Activated T-cell treated with anti-CD3 and anti-CD28 coated beads for 4 hours (primary cell): Measurements from ENCODE around the gene SPEF2.

Source experiments
- DNase-seq: peaks from one replicate; pipeline ENCODE4 v3.0.0-alpha.2; 2020

Gene SPEF2

DNA sequence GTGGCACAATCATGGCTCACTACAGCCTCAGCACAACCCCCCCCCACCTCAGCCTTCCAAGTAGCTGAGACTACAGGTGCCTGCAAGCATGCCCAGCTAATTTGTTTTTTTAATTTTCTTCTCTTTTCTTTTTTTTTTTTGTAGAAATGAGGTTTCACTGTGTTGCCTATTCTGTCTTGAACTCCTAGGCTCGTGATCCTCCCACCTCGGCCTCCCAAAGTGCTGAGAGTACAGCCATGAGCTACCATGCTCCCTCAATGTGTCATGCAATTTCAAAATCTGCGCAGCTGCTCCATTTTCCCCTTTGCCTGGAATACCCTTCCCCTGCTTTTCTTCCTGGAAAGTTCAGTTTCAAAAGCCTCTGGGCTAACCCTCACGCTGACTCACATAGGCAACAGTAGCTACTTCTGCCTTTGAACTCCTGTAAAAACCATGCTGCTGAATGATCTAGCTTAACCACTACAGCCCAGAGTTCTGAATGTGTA is 168.0 kb downstream of the SPEF2 start:
- DNase-seq: no peak

DNA sequence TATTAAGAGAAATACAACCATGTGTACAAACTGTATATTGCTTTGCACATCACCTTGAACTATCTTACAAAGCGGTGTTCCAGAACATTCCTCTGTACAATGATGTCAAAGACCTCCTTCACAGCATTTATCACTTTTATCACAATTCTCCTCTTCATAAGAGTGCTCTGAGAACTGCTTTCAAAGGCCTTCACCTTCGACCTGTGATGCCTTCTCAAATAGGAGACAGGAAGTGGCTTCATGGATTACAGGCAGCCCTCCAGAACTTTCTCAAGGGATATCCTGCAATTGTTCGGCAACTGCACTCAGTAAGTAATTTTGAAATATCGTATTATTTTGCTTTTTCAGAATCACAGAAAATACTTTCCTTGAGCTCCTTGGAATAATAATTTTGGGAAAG is 171.1 kb downstream of the SPEF2 start:
- DNase-seq: no peak

DNA sequence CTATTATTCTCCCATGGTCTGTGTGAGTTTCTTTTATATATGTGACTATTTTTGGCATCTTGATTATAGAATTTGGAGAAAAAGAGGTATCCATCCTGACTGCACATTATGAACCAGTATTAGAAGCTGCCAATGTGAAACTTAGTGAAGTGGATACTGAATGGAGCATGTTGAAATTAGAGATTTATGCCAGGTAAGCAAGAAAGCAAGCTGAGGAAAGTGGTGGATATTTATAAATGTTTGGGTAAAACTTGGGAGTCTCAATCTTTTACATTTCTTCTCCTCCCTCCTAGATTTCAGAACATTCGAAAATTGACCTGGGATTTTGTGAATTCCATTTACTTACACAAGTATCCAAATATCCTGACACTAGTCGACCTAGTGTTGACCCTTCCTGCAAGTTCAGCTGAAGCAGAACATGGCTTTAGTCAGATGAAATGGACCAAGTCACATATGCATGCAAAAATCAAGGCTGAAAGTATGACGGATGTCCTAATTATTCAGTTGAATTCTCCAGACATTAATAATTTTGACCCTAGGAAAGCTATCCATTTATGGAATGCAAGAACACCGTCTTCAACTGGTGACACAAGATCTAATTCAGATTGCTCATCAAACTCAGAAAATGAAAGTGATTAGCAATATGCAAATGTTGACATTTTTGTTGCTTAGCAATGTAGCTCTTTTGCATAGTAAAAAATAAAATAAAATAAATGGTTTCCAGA is 172.2 kb downstream of the SPEF2 start:
- no peak for DNase-seq

DNA sequence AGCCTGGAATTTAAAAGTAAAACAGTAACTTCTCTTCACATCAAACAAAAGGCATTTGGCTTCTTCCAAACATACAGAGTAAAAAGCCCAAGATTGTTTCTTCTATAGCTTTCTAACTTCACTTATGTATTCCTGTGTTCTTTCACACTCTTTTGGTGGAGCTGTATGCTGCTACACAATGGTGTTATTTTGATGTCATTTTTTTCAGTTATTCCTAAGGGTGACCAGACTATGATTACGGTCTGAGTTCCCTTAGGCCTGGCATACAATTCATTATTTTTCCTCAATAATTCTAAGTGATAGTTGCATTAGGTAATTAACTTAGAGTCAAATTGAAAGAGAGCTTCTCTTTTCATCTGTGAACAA is 172.8 kb downstream of the SPEF2 start:
- DNase-seq: no peak

DNA sequence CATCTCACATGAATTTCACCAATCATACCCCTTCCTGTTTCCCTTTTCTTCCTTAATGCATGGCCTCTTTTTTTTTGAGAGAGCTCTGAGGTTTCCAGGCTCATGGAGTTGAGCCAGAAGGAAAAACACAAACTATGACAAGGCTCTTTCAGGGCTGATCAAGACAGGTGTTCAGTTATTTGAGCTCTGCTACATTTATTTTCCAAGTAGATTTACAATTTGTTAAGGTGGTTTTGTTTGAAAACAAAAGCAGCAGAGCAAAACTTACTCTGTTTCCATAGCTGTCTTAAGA is 176.6 kb downstream of the SPEF2 start:
- DNase-seq: no peak

DNA sequence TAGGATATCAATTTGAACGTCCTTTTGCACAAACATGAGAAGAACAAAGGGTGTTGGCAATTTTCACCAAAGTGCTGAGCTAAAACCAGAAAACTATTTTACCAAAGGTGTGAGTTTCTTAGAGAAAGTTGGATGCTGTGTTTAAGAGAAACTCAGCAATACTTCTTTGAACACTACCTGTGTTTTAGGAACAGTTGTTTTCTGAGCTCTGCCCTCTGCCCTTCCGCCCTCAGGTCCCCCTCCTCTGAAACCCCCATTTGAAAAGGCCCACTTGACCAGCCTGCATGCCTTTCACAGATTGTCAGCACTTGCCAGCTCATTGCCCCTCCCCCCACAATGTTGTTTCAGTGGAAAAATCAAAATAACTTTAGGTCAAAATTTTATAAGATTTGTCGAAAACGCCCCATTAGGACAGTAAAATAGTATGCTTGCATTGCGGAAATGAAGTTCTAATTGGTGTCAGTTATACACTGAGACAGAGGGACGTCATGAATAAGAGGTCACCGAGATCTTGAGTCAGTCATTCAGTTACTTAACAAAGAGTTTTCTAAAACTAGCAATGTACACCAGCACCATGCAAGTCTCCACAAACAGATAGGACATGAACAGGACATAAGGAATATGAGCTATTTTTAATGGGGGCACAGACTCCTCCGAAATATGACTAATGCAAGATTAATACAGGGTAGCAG is 177.2 kb downstream of the SPEF2 start:
- DNase-seq: no peak

DNA sequence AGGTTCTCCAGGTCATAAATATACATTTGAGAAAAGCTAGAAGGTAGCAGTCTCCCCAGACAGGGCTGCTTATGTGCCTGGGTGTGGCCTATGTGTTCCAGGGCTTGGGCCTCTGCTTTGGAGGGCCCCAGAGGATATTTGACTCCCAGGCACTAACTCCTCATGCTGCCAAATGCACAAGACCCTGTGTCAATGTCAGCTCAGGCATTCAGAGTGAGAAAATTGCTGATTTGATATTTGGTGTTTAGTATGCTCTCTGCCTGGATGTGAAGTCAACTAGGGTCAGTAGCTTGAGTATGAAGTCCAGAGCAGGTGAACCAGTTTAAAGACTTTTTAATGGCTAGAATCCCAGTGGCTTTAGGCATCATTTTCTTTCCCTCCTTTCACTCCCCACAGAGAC is 181.5 kb downstream of the SPEF2 start:
- no peak for DNase-seq

DNA sequence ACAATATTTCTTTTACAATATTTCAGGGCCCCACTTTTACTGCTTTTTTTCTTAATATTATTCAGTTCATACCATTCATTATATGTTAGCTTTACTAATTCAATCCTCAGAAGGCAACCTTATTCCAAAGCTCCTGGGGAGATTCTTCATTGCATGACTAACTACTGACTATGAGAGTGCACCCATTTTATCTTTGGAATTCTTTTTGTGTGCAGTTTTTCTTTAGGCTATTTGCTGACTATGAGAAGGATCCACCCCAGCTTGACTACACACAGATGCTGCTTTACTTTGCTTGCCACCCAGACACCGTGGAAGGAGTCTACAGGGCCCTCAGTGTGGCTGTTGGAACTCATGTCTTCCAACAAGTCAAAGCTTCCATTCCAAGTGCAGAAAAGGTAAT is 182.1 kb downstream of the SPEF2 start:
- DNase-seq: no peak

DNA sequence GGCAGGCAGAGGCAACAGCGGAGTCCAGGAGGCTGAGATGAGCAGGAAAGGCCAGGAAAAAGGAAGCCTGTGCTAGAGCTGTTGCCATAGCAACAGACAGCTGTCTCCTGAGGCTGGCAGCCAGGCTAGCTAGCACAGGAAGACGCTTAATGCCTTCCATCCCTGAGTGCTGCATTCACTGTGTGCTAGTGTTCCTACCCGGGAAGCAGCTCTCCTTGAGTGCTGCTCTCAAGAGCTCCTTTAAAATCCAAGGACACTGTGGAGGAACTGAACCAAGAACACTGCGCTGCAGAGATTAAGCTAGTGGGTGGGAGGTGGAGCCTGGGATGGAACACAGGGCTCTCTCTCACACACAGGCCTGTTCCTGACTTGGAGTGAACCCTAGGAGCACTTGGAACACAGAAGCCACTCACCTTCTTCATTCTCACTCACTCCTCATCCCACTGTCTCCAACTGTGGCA is 185.6 kb downstream of the SPEF2 start:
- no peak for DNase-seq

DNA sequence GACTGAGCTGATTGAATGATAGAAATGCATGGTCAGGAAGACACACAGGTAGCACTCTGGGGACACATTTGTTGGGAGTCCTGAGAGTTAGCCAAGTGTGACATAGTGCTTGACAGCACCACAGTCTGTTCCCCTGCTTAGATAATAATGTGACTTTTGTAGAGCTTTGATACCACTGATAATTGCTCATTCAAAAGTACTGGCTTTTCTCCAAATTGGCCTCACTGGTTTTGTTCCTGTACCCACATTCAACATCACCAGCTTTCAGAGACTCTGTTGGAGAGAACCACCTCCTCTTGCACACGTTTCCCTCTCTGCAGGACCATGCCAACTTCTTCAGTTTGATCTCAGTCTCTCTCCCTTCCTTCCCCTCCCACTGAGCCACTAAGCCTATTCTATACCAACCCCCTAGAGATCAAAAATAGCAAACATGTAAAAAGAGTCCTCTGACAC is 186.6 kb downstream of the SPEF2 start:
- no peak for DNase-seq

DNA sequence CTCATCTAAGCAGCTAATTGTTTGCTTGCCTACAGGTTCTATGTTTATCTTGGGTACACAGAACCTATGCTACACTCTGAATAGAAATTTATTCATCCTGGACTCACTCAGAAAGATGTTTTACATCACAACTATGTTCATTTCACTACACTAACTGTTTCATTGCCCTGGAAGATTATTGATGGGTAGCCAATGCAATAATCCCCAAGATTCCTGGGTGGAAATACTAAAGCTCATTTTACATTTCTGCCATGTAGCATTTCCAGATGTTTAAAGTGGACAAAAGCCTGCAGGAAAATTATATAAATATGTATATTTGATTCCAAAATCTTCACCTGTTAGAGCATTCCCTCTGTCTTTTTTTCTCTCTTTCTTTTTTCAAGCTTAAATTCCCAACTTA is 187.2 kb downstream of the SPEF2 start:
- no peak for DNase-seq

DNA sequence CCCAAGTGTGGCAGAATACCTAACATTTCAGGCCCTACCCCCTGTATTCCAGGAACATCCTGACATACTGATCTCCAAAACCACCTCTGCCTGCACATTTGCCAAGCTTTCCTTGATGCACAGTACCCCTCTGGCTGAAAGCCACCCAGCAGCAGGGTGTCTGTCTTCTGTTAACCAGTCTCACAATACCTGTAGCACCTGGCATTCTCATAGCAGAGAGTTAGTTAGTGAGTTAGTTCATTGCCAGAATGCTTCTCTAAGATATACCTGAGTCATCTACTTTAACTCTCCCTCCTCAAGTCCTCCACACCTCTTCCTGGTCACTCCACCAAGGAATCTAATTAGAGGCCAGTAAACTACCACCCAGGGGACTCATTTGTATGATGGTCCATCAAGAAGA is 192.9 kb downstream of the SPEF2 start:
- DNase-seq: no peak

DNA sequence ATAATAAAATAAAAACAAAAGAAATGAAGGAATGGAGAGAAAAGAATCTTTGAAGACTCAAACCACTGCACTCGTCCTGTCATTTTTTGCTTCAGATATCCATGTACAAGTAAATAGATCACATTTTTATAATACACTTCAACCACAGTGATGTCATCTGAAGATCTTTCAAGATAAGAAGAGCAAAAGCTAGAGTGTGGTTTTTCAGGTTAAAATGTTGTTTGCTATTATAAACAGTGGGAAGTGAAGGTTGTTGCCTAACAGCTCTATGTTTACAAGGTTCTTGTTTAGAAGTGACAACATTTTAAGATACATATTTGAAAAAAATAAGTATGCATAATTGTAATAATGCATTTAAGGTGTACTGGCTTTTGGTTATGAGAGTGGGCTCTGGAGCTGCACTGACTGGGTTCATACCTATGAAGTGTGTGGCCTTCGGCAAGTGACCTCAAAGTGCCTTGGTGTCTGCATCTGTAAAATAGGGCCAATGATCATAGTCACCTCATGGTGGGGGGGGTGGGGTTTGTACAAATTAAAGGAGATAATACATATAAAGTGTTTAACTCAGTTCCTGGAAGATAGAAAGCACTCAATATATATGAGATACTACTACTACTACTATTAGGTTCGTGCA is 193.6 kb downstream of the SPEF2 start:
- DNase-seq: no peak

DNA sequence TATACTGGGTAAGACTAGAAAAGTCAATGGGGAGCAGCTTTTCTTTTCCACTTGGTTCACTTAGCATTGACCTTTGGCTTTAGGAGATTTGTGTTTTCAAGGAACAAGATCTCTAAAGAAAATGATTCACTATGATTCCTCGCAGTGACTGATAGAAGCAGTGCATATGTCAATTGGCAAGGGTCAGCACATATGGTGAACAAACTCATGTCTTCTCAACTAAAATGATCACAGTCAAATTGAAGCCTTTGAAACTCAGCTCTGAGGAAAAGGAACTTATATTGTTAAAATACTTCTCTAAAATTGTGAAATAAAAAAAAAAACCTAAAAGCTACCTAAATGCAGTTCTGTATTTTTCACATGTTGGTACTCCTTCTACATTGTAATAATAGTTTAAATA is 195.9 kb downstream of the SPEF2 start:
- no peak for DNase-seq

DNA sequence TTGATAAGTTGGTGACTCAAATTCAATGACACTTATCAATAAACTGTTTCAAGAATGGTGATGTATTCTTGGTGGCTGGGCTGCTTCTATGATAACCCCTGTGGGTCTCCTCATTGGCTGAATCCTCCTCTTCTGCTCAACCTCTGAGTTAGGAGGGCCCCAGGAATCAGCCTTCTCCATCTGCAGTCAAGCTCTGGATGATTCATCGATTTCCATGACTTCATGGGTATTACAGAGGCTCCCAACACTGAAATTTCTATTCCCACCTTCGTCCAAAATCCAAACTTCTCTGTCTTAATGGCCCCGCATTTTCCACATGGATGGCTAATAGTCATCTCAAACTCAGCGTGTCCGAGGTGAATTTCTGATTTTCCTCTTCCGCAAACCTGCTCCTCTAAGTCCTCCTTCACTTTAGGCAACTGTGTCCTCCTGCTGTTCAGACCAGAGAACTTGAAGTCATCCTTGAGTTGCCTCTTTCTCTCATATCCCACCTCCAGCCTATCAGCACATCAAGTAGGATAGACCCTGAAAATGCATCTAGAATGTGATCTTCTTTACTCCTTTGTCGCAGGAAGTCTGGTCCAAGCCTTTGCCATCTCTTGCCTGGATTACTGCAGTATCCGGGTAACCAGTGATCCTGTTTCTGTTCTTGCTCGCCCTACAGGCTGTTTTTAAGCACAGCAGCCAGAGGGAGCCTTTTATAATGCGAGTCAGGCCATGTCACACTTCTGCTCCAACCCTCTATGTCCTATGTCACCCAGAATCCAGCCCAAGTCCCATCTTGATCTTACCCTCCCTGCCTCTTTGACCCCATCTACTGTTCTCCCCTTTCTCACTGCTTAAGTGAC is 197.7 kb downstream of the SPEF2 start:
- DNase-seq: no peak

DNA sequence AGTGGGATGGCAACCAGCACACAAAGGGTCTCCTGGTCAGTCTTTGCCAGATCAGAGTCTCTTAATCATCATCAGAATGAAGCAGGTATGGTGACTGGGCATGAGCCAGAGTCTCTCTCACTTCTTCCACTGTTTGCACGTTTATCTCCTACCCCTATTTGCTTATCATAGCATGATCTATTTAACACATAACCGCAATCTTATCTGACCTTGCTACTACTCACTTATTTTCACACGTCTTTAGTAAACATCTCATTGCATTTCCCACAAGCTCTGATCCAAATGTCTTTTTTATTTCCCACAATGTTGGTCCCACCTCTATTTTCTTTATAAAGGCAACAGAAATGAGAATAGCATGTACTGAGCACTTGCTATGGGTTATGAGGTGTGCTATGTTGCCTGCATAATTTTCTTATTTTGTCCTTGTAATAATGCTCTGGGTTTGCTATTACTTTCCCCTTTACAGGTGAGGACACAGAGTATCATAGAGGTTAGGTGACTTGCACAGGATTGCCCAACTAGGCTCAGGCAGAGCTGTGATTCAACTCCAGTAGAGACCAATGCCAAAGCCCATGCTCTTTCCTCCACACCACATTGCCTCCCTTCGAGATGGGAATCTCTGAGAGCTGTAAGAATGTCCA is 199.3 kb downstream of the SPEF2 start:
- no peak for DNase-seq

DNA sequence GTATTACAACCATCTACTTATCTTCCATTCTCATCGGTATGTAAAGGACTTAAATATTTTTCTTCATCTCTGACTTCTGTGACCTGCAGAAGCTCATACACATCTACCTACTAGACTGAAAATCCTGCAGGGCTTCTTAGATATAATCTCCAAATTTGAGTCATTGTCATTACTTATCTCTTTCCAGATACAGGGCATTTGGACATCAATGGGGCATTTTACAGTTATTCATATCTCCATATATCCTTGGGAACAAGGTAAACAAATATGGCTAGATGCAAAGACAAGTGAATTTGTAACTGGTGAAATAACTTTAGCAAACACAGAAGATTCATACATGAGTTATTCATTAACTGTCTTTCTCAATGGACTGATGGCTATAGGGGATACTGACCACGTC is 201.4 kb downstream of the SPEF2 start:
- no peak for DNase-seq

DNA sequence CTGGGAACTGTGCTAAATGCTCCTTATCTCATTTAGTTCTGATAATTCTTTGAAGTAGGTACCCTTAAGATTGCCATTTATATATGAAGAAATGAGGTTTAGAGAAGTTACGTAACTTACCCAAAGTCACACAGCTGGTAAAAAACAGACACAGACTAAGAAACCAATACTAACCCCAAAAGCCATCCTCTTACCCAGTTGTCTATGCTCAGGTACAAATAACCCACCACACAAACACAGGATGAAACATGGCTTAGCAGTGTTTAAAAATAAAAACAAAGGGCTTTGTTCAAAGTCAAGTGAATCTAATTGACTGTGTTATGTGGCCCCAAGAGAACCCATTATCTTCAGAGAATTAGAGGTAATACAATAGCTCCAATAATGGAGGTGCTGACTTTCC is 202.0 kb downstream of the SPEF2 start:
- no peak for DNase-seq

DNA sequence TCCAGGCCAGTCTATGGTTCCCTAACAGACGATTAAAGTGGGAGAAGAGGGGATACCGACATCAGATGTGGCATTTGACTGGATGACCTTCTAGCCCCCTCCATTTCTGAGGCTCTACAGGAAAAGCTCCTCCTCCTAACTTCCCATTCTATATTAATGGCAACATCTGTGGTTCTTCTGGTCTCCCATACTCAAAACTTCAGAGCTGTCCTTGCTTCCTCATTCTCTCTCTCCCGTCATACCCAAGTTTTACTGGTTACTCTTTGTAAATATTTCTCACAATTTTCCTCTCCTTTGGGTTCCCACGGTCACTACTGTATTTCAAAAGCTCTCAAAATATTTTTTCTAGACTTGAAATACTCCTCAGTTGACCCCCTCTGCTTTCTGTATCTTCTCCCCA is 203.1 kb downstream of the SPEF2 start:
- DNase-seq: no peak

DNA sequence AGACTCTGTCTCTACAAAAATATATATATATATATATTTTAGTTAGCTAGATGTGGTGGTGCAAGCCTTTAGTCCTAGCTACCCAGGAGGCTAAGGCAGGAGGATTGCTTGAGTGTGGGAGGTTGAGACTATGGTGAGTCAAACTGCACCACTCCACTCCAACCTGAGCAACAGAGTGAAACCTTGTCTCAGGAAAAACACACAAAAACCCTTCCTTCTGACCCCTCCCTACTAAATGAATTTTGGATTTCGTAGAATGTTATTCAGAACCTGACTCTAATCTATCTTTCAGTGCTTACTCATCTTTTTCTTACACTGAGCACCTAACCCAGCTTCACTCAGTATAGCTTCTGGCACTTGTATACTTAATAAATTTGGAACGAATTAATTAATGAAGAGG is 203.8 kb downstream of the SPEF2 start:
- no peak for DNase-seq

DNA sequence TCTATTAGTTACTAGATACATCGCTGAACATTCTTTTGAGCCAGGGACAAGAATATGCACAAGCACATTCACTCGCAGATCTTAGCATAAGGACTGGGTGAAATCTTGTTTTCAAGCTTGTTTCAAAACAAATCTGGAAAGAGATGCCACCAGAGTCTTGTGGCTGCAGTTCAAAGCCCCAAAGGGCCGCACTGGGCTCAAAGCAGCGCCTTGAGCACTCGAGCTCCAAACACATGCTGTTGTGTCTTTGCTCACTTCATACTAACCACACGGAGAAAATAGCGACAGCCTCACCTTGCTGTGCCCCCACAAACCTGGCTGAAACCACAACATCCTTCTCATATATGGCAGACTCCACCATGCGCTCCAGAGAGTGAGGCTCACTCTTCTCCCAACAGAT is 204.8 kb downstream of the SPEF2 start:
- DNase-seq: no peak

DNA sequence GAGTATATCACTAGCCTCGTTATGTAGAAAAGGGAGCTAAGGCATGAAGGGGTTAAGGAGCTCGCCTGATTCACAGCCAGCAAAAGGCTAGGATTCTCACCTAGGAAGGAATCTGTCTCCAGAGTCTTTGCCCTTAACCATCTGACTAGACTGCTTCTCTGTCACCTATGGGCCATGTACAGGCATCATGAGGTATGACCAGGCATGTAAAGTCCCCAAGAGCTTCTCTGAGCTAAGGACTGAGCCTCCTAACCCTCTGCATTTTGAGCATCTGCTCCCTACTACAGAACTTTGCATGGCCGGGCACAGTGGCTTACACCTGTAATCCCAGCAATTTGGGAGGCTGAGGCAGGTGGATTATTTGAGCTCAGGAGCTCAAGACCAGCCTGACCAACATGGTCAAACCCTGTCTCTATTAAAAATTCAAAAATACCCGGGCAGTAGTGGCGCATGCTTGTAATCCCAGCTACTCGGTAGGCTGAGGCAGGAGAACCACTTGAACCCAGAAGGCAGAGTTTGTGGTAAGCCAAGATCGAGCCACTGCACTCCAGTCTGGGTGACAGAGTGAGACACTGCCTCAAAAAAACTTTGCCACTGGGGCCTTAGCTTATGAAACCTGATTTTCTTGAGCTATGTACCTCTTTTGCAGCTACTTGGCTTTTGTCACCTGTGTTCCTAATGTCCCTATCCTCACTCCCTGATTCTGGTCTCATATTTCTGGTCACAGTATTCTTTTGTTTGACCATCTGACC is 205.9 kb downstream of the SPEF2 start:
- DNase-seq: no peak
